ENCODE results near the gene CCDC197.

The CCDC197 gene

DNA sequence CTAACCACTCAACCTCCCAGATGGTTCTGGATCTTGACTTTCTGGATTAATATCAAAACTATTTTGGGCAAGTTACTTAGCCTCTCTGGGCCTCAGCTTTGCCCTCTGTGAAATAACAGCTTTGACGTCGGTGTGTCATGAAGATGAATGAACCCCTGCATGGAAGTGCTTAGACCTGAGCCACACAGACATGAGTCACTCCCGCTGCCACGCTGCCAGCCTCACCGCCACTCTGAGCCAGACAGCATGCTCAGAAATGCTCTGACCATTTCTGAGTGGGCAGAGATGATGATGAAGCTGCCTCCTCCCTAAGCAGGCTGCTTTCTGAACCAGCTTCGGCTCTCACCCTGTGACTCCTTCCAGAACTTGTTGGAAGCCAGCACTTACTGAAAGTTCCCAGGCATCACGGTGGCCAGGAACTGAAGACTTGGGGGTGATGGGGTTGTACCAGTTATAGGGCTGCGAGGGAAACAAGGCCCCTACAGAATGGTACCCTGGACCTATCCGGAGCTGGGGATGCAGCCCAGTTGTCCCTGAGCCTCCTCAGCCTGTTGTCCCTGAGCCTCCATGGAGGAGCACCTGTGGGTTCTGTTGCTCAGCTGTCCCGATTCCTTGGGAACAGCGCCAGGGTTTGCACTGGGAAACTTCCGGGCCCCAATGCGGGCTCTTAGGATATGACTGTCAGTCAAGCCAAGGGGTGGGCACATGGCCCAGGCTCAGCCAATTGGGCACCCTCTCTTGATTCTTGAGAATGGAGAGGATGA, 2.0 kb upstream of the CCDC197 start:
- no peaks in the 10 kb centered on the region for H3K79me2 ChIP-seq (ENCODE audit: insufficient read depth, low read length)
- no peak overlapping the region for H3K4me2 ChIP-seq (ENCODE audit: insufficient read depth, low read length)
- H3K9ac ChIP-seq (ENCODE audit: low read depth, low read length), result no peak overlapping the region
- H3K4me1 ChIP-seq (ENCODE audit: insufficient read depth, low read length), result no peaks in the 10 kb centered on the region
- ATAC-seq (ENCODE audit: insufficient read depth, low read depth), result no peak
- H3K36me3 ChIP-seq (ENCODE audit: insufficient read depth, low read length), result no peaks in the 10 kb centered on the region
- H3K27me3 ChIP-seq (ENCODE audit: insufficient read depth, low read length, poor library complexity), result peaks cover 14% of the 10 kb centered on the region
- H3K4me3 ChIP-seq (ENCODE audit: low read depth in 1 of 2, low read length in 2 of 2), result no peak overlapping the region
- 0 out of 2 replicates have a peak, but pooled peaks cover 9% of the 10 kb centered on the region for H4K20me1 ChIP-seq (ENCODE audit: insufficient read depth, low read length)
- no peak overlapping the region for H3K27ac ChIP-seq (ENCODE audit: low read length)
- no peaks in the 10 kb centered on the region for H3K9me3 ChIP-seq (ENCODE audit: insufficient read depth, low read length, severe bottlenecking)
- DNase-seq, result no peak
- no peak overlapping the region for H2AFZ ChIP-seq (ENCODE audit: low read depth, low read length)
- no peak for TF ChIP-seq EZH2 (IDR thresholded peaks at IDR 0.05; ENCODE audit: borderline replicate concordance, low read depth, low read length, severe bottlenecking)
- TF ChIP-seq, protein P1, sequence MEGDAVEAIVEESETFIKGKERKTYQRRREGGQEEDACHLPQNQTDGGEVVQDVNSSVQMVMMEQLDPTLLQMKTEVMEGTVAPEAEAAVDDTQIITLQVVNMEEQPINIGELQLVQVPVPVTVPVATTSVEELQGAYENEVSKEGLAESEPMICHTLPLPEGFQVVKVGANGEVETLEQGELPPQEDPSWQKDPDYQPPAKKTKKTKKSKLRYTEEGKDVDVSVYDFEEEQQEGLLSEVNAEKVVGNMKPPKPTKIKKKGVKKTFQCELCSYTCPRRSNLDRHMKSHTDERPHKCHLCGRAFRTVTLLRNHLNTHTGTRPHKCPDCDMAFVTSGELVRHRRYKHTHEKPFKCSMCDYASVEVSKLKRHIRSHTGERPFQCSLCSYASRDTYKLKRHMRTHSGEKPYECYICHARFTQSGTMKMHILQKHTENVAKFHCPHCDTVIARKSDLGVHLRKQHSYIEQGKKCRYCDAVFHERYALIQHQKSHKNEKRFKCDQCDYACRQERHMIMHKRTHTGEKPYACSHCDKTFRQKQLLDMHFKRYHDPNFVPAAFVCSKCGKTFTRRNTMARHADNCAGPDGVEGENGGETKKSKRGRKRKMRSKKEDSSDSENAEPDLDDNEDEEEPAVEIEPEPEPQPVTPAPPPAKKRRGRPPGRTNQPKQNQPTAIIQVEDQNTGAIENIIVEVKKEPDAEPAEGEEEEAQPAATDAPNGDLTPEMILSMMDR (IDR thresholded peaks at IDR 0.05; ENCODE audit: borderline replicate concordance, extremely low read depth, low read length, poor library complexity, severe bottlenecking), result no peak

- H3K36me3 ChIP-seq (ENCODE audit: insufficient read depth, low read length), result no peaks in the 10 kb centered on the region
- H3K4me3 ChIP-seq (ENCODE audit: low read depth in 1 of 2, low read length in 2 of 2), result no peak overlapping the region
- no peak overlapping the region for H3K27ac ChIP-seq (ENCODE audit: low read length)
- no peaks in the 10 kb centered on the region for H3K9me3 ChIP-seq (ENCODE audit: insufficient read depth, low read length, severe bottlenecking)
- ATAC-seq (ENCODE audit: insufficient read depth, low read depth), result no peak
- H3K4me2 ChIP-seq (ENCODE audit: insufficient read depth, low read length), result no peak overlapping the region
- H3K4me1 ChIP-seq (ENCODE audit: insufficient read depth, low read length), result no peaks in the 10 kb centered on the region
- H4K20me1 ChIP-seq (ENCODE audit: insufficient read depth, low read length), result 0 out of 2 replicates have a peak, but pooled peaks cover 9% of the 10 kb centered on the region
- TF ChIP-seq EZH2 (IDR thresholded peaks at IDR 0.05; ENCODE audit: borderline replicate concordance, low read depth, low read length, severe bottlenecking), result no peak
- TF ChIP-seq, protein P1 (IDR thresholded peaks at IDR 0.05; ENCODE audit: borderline replicate concordance, extremely low read depth, low read length, poor library complexity, severe bottlenecking), result no peak
- no peak for DNase-seq
- no peak overlapping the region for H3K9ac ChIP-seq (ENCODE audit: low read depth, low read length)
- no peaks in the 10 kb centered on the region for H3K79me2 ChIP-seq (ENCODE audit: insufficient read depth, low read length)
- no peak overlapping the region for H2AFZ ChIP-seq (ENCODE audit: low read depth, low read length)
- peaks cover 14% of the 10 kb centered on the region for H3K27me3 ChIP-seq (ENCODE audit: insufficient read depth, low read length, poor library complexity)
Measured at GRCh38 chr14:93996130-93996695, 888 bp upstream of the CCDC197 start.

GRCh38 chr14:93997916-93998870, 1.1 kb downstream of the CCDC197 start:
- H3K36me3 ChIP-seq (ENCODE audit: insufficient read depth, low read length), result no peaks in the 10 kb centered on the region
- ATAC-seq (ENCODE audit: insufficient read depth, low read depth) (no peak), DNase-seq (no peak)
- H3K4me2 ChIP-seq (ENCODE audit: insufficient read depth, low read length), result no peak overlapping the region
- no peak overlapping the region for H3K9ac ChIP-seq (ENCODE audit: low read depth, low read length)
- no peaks in the 10 kb centered on the region for H3K79me2 ChIP-seq (ENCODE audit: insufficient read depth, low read length)
- 0 out of 2 replicates have a peak, but pooled peaks cover 14% of the 10 kb centered on the region for H4K20me1 ChIP-seq (ENCODE audit: insufficient read depth, low read length)
- H3K9me3 ChIP-seq (ENCODE audit: insufficient read depth, low read length, severe bottlenecking), result no peaks in the 10 kb centered on the region
- TF ChIP-seq, protein P1 (IDR thresholded peaks at IDR 0.05; ENCODE audit: borderline replicate concordance, extremely low read depth, low read length, poor library complexity, severe bottlenecking), result no peak
- no peak for TF ChIP-seq EZH2 (IDR thresholded peaks at IDR 0.05; ENCODE audit: borderline replicate concordance, low read depth, low read length, severe bottlenecking)
- H3K4me3 ChIP-seq (ENCODE audit: low read depth in 1 of 2, low read length in 2 of 2), result no peak overlapping the region
- H3K4me1 ChIP-seq (ENCODE audit: insufficient read depth, low read length), result no peaks in the 10 kb centered on the region
- no peak overlapping the region for H3K27ac ChIP-seq (ENCODE audit: low read length)
- no peak overlapping the region for H2AFZ ChIP-seq (ENCODE audit: low read depth, low read length)
- H3K27me3 ChIP-seq (ENCODE audit: insufficient read depth, low read length, poor library complexity), result peaks cover 10% of the 10 kb centered on the region

All from DND-41 (cell line).